Glutamatergic neuron (in vitro differentiated cells): Measurements from ENCODE around the gene GLB1L2. TPM values are rescaled to one million over a fixed set of nuclear protein-coding genes. Genes with fewer than 3 reads are reported as not detected.

Experiments used
- DNase-seq: peaks from one replicate; pipeline ENCODE4 v3.0.0; 2022
- H3K27ac Mint-ChIP-seq: one replicate; pipeline ENCODE4 v1.8.0; 2020; ENCODE audit warnings: mild to moderate bottlenecking, mixed read lengths, inconsistent platforms; ENCODE audit not compliant: unreplicated experiment
- H3K27me3 Mint-ChIP-seq: one replicate; pipeline ENCODE4 v1.8.0; 2020; ENCODE audit warnings: mild to moderate bottlenecking, moderate library complexity, mixed read lengths, inconsistent platforms; ENCODE audit not compliant: unreplicated experiment
- H3K36me3 Mint-ChIP-seq: one replicate; pipeline ENCODE4 v1.8.0; 2020; ENCODE audit warnings: mild to moderate bottlenecking, mixed read lengths, inconsistent platforms; ENCODE audit not compliant: unreplicated experiment
- H3K4me1 Mint-ChIP-seq: one replicate; pipeline ENCODE4 v1.8.0; 2020; ENCODE audit warnings: mild to moderate bottlenecking, low read depth, mixed read lengths, inconsistent platforms; ENCODE audit not compliant: unreplicated experiment
- H3K4me3 Mint-ChIP-seq: one replicate; pipeline ENCODE4 v1.8.0; 2020; ENCODE audit warnings: mild to moderate bottlenecking, mixed read lengths, inconsistent platforms; ENCODE audit not compliant: unreplicated experiment
- H3K9me3 Mint-ChIP-seq: one replicate; pipeline ENCODE4 v1.8.0; 2020; ENCODE audit warnings: mild to moderate bottlenecking, moderate library complexity, mixed read lengths, inconsistent platforms; ENCODE audit not compliant: unreplicated experiment
- total RNA-seq: library from RNA; stranded (reverse); fragmentation: NEBNext Ultra II Directional; extraction: Animal tissue kit (Norgen Biotek cat#: 25700); gene quantifications from one replicate; pipeline ENCODE4 v1.2.1, GENCODE V29; 2021; ENCODE audit not compliant: unreplicated experiment
- TF ChIP-seq, protein P1 (sequence below): fragments of 200-600 bp; sonication (generic); IDR thresholded peaks from one replicate; pipeline ENCODE4 v1.5.0; 2021; ENCODE audit not compliant: partially characterized antibody, unreplicated experiment

GLB1L2 gene
- total RNA-seq, 1 donor from 2014 or later: 1.0 TPM

- no peak overlapping the region for H3K27ac Mint-ChIP-seq
- peaks cover 22% of the 10 kb centered on the region for H3K27me3 Mint-ChIP-seq
- DNase-seq: peak; percentile 13
- peaks cover 8% of the 10 kb centered on the region for H3K4me1 Mint-ChIP-seq
- no peak overlapping the region for H3K4me3 Mint-ChIP-seq
- H3K9me3 Mint-ChIP-seq: peaks cover 35% of the 10 kb centered on the region
- TF ChIP-seq, protein P1, sequence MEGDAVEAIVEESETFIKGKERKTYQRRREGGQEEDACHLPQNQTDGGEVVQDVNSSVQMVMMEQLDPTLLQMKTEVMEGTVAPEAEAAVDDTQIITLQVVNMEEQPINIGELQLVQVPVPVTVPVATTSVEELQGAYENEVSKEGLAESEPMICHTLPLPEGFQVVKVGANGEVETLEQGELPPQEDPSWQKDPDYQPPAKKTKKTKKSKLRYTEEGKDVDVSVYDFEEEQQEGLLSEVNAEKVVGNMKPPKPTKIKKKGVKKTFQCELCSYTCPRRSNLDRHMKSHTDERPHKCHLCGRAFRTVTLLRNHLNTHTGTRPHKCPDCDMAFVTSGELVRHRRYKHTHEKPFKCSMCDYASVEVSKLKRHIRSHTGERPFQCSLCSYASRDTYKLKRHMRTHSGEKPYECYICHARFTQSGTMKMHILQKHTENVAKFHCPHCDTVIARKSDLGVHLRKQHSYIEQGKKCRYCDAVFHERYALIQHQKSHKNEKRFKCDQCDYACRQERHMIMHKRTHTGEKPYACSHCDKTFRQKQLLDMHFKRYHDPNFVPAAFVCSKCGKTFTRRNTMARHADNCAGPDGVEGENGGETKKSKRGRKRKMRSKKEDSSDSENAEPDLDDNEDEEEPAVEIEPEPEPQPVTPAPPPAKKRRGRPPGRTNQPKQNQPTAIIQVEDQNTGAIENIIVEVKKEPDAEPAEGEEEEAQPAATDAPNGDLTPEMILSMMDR: no peak
- no peaks in the 10 kb centered on the region for H3K36me3 Mint-ChIP-seq
Observed at GRCh38 chr11:134373591-134374052, 41.8 kb downstream of the GLB1L2 start.

GRCh38 chr11:134374171-134374570 lies 42.4 kb downstream of the GLB1L2 start:
- TF ChIP-seq, protein P1: no peak
- H3K4me1 Mint-ChIP-seq: peaks cover 8% of the 10 kb centered on the region
- H3K27ac Mint-ChIP-seq: no peak overlapping the region
- H3K4me3 Mint-ChIP-seq: no peak overlapping the region
- H3K36me3 Mint-ChIP-seq: no peaks in the 10 kb centered on the region
- DNase-seq: peak; percentile 10
- peaks cover 32% of the 10 kb centered on the region for H3K9me3 Mint-ChIP-seq
- peaks cover 20% of the 10 kb centered on the region for H3K27me3 Mint-ChIP-seq

GRCh38 chr11:134374891-134375550 lies 43.2 kb downstream of the GLB1L2 start:
- peak; percentile 7 for DNase-seq
- Mint-ChIP-seq H3K4me3 (no peak overlapping the region), H3K9me3 (peaks cover 32% of the 10 kb centered on the region), H3K4me1 (peaks cover 8% of the 10 kb centered on the region), H3K27me3 (peaks cover 20% of the 10 kb centered on the region), H3K36me3 (no peaks in the 10 kb centered on the region), H3K27ac (no peak overlapping the region)
- TF ChIP-seq, protein P1: no peak

- no peak overlapping the region for H3K27ac Mint-ChIP-seq
- H3K36me3 Mint-ChIP-seq: no peaks in the 10 kb centered on the region
- H3K4me3 Mint-ChIP-seq: peak overlapping the region; percentile 15
- H3K27me3 Mint-ChIP-seq: peaks cover 13% of the 10 kb centered on the region
- peaks cover 25% of the 10 kb centered on the region for H3K9me3 Mint-ChIP-seq
- DNase-seq: peak; percentile 10
- TF ChIP-seq, protein P1: no peak
- H3K4me1 Mint-ChIP-seq: peaks cover 7% of the 10 kb centered on the region
Observed at GRCh38 chr11:134376150-134376921, 44.5 kb downstream of the GLB1L2 start.

DNA sequence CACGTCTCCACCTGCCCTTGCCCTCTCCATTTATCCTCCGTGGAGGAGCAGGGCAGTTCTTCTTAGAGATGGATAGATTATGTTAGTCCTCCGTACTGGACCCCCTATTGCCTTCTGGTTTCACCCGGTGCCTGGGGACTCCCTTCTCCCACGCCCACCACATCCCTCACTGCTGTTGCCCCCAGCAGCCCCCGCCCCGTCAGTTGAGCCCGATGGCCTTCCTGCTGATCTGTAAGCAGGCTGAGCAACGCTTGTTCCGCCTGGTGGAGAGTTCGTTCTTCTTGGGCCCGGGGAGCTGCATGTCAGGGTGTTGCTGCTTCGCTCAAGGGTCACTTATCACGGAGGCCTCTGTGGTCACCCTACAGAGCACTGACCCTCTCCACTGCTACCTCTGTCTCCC lies 46.1 kb downstream of the GLB1L2 start:
- H3K4me1 Mint-ChIP-seq: peaks cover 5% of the 10 kb centered on the region
- H3K27ac Mint-ChIP-seq: no peak overlapping the region
- peaks cover 25% of the 10 kb centered on the region for H3K9me3 Mint-ChIP-seq
- peaks cover 11% of the 10 kb centered on the region for H3K27me3 Mint-ChIP-seq
- H3K36me3 Mint-ChIP-seq: peaks cover 6% of the 10 kb centered on the region
- no peak for DNase-seq
- no peak overlapping the region for H3K4me3 Mint-ChIP-seq
- TF ChIP-seq, protein P1: no peak
